Endometrial microvascular endothelial cells (primary cell): ENCODE measurements around the gene LMNB1. TPM values are rescaled to one million over a fixed set of nuclear protein-coding genes. Genes with fewer than 3 reads are reported as not detected.
"Not testable (repeated sequence)": the region's sequence is repeated elsewhere in the genome, so short reads cannot be mapped to it uniquely, and the experiment has no call there.

Source experiments
- in situ Hi-C: cut with HindIII; loops from 2 replicates; pipeline ENCODE4 v1.10.0; 2017; ENCODE audit warnings: low sequenced_read_pairs, low pct_unique_long_range_greater_than_20kb; ENCODE audit errors: inconsistent ontology term
- total RNA-seq: library from RNA; depleted of rRNA; stranded (reverse); fragments of >200 nt; gene quantifications from one replicate; pipeline ENCODE4 v1.2.3, GENCODE V29; 2015; ENCODE audit errors: inconsistent ontology term

The LMNB1 gene
- total RNA-seq, 1 donor from 2014 or later: 67.7 TPM

GRCh38 chr5:126813799-126814198 is 36.9 kb downstream of the LMNB1 start:
- in situ Hi-C loops: not testable (repeated sequence)

- in situ Hi-C loops: no loop called here
Measured at GRCh38 chr5:126814721-126815404, 37.9 kb downstream of the LMNB1 start.

DNA sequence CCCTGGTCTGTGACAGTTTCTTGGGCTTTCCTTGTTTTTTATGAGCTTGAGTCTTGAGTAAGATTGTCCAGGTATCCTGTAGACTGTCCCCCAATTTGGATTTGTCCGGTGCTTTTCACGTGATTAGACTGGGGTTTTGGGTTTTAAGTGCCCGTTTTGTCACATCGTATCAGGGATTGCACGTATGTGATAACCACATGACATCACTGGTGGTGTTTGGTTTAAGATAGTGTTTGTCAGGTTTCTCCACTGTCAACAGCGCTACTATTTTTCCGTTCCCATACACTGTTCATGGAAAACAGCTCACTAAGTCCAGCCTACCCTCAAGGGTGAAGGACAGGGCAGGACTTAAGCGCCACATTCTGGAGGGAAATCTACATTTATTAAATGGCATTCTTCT is 39.7 kb downstream of the LMNB1 start:
- in situ Hi-C loops: no loop called here

GRCh38 chr5:126818736-126819135 is 41.8 kb downstream of the LMNB1 start:
- in situ Hi-C loops: no loop called here

- in situ Hi-C loops: no loop called here
Measured at GRCh38 chr5:126819253-126819652, 42.3 kb downstream of the LMNB1 start.

- in situ Hi-C loops: loop anchor here (25.0 kb wide), 1 partner anchor 486 kb away; no protein-coding TSS in a partner anchor
Measured at GRCh38 chr5:126826619-126827215, 49.8 kb downstream of the LMNB1 start.

GRCh38 chr5:126829098-126829497 is 52.2 kb downstream of the LMNB1 start:
- in situ Hi-C loops: loop anchor here (25.0 kb wide), 1 partner anchor 483 kb away; no protein-coding TSS in a partner anchor

- in situ Hi-C loops: loop anchor here (25.0 kb wide), 1 partner anchor 482 kb away; no protein-coding TSS in a partner anchor
Measured at GRCh38 chr5:126830061-126830460, 53.1 kb downstream of the LMNB1 start.

GRCh38 chr5:126831156-126831555 is 54.2 kb downstream of the LMNB1 start:
- in situ Hi-C loops: loop anchor here (25.0 kb wide), 1 partner anchor 481 kb away; no protein-coding TSS in a partner anchor

- in situ Hi-C loops: loop anchor here (25.0 kb wide), 1 partner anchor 476 kb away; no protein-coding TSS in a partner anchor
Measured at GRCh38 chr5:126836778-126837177, 59.8 kb downstream of the LMNB1 start.

DNA sequence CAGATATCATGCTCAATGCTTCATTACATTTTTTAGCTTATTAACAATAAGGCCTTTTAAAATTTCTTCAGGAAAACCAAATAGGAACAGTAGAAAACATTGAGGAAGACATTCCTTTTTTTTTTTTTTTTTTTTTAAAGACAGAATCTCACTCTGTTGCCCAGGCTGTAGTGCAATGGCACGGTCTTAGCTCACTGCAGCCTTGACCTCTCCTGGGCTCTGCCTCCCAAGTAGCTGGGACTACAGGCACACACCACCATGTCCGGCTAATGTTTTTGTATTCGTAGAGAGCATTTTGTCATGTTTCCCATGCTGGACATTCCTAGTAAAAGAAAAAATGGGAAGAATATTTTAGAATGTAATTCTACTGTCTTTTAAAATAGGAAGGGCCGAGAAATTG is 60.3 kb downstream of the LMNB1 start:
- in situ Hi-C loops: loop anchor here (25.0 kb wide), 1 partner anchor 475 kb away; no protein-coding TSS in a partner anchor

- in situ Hi-C loops: loop anchor here (25.0 kb wide), 1 partner anchor 474 kb away; no protein-coding TSS in a partner anchor
Measured at GRCh38 chr5:126837906-126838539, 61.1 kb downstream of the LMNB1 start.

GRCh38 chr5:126839407-126839806 is 62.5 kb downstream of the LMNB1 start:
- in situ Hi-C loops: loop anchor here (25.0 kb wide), 1 partner anchor 473 kb away; no protein-coding TSS in a partner anchor

DNA sequence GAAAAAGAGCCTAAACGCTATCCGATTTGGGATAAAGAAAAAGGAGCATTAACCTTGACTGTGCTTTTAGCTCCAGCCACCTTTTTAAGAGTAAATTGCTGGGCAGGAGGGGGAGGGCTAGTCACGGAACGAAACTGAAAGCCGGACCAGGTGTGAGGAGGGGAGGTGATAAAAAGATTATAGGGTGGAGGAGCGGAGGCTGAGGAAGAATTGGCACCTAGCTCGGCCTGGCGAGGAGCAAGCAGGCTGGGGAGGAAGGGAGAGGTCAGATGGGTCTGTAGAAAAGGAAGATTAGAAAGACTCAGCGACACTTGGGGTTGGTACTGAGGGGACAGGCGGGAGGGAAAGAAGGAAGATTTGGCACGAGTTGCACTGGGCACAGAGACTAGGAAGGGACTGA is 66.4 kb downstream of the LMNB1 start:
- in situ Hi-C loops: loop anchor here (25.0 kb wide), 1 partner anchor 469 kb away; no protein-coding TSS in a partner anchor

DNA sequence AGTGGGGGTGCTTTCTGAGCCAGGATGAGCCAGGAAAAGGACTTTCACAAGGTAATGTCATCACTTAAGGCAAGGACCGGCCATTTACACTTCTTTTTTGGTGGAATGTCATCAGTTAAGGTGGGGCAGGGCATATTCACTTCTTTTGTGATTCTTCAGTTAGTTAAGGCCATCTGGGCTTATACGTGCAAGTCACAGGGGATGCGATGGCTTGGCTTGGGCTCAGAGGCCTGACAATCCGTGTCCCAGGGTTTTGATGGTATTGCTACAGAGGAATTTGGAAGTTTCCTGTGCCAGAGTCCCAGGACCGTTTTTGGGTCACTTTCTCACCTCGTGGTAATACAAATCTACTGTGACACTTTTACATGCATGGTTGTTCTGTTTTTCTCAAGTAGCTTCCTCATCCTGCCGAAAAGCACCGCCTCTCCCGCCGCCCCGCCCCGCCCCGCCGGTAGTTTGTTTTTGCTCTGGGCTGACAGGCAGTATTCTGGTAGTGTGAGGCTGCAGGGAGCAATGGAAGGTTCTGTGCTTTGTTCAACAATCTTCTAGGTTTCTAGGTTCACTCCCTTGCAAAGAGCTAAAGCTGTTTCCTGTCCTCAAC is 68.6 kb downstream of the LMNB1 start:
- in situ Hi-C loops: loop anchor here (25.0 kb wide), 1 partner anchor 467 kb away; no protein-coding TSS in a partner anchor

GRCh38 chr5:126846344-126846743 is 69.4 kb downstream of the LMNB1 start:
- in situ Hi-C loops: loop anchor here (25.0 kb wide), 1 partner anchor 466 kb away; no protein-coding TSS in a partner anchor

DNA sequence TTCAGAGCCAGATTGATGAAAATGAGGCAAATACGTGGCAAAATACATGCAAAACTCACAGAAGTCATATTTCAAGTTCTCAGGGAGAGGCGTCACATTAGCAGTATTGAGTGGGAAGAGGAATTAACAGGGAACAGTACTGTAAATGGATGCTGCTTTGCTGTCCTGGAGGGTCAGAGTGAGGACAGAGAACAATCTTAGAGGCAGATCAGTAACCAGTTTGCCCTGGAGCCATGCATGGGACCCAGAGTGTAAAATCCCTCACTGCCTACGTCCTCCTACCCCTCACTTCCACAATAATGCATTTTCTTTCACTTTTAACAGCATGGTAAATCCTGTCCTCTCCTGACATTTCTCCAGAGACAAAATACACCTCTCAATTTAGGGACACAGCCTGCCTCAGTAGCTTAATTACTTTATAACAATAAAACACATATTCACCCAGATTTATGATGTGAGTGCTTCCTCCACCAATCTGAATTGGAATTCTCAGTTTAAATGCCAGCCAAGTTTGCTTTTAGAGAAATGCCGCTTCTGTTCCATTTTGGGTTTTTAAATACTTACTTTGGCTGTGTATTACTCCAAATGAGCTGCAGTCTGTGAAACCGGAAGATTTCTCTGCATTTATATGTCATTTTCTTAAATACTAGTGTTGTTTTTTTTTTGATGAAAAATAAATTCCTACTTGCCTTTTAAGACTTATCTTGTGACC is 70.0 kb downstream of the LMNB1 start:
- in situ Hi-C loops: loop anchor here (25.0 kb wide), 1 partner anchor 465 kb away; no protein-coding TSS in a partner anchor

GRCh38 chr5:126847456-126847820 is 70.5 kb downstream of the LMNB1 start:
- in situ Hi-C loops: loop anchor here (25.0 kb wide), 1 partner anchor 465 kb away; no protein-coding TSS in a partner anchor
